Omental fat pad (tissue), 4 donors: Measurements from ENCODE around the gene ARNT2. TPM values are rescaled to one million over a fixed set of nuclear protein-coding genes. Genes with fewer than 3 reads are reported as not detected.

ENCODE experiments used
- ATAC-seq: fragments of 150-250 bp; one replicate; pipeline ENCODE4 v1.9.1; 2016; ENCODE audit warnings: mild to moderate bottlenecking, moderate library complexity; ENCODE audit not compliant: low FRiP score
- DNase-seq: peaks from one replicate; pipeline ENCODE4 v3.0.0-alpha.2; 2019; ENCODE audit warnings: low spot score
- total RNA-seq, 4 donors: library from RNA; depleted of rRNA; stranded (reverse); fragments of >200 nt; gene quantifications; one replicate each; pipeline ENCODE4 v1.1.0, GENCODE V29; 2016
- TF ChIP-seq, protein P1 (sequence below), 3 donors: fragments of 450-650 bp; IDR thresholded peaks; one replicate each; pipeline ENCODE4 v1.5.1; 2016 to 2017; ENCODE audit warnings: antibody characterized with exemption in 3 of 3, mild to moderate bottlenecking in 3 of 3, moderate library complexity in 2 of 3

Gene ARNT2
- total RNA-seq, 4 donors from 2014 or later: 3.1 to 7.4 (median 3.4) TPM

- TF ChIP-seq, protein P1, sequence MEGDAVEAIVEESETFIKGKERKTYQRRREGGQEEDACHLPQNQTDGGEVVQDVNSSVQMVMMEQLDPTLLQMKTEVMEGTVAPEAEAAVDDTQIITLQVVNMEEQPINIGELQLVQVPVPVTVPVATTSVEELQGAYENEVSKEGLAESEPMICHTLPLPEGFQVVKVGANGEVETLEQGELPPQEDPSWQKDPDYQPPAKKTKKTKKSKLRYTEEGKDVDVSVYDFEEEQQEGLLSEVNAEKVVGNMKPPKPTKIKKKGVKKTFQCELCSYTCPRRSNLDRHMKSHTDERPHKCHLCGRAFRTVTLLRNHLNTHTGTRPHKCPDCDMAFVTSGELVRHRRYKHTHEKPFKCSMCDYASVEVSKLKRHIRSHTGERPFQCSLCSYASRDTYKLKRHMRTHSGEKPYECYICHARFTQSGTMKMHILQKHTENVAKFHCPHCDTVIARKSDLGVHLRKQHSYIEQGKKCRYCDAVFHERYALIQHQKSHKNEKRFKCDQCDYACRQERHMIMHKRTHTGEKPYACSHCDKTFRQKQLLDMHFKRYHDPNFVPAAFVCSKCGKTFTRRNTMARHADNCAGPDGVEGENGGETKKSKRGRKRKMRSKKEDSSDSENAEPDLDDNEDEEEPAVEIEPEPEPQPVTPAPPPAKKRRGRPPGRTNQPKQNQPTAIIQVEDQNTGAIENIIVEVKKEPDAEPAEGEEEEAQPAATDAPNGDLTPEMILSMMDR (IDR thresholded peaks at IDR 0.05): no peak
- ATAC-seq (no peak), DNase-seq (no peak)
Observed at GRCh38 chr15:80432345-80432702, 28.1 kb downstream of the ARNT2 start.

- TF ChIP-seq, protein P1 (IDR thresholded peaks at IDR 0.05): no peak
- no peak for DNase-seq
- no peak for ATAC-seq
Observed at GRCh38 chr15:80433836-80434235, 29.7 kb downstream of the ARNT2 start.

DNA sequence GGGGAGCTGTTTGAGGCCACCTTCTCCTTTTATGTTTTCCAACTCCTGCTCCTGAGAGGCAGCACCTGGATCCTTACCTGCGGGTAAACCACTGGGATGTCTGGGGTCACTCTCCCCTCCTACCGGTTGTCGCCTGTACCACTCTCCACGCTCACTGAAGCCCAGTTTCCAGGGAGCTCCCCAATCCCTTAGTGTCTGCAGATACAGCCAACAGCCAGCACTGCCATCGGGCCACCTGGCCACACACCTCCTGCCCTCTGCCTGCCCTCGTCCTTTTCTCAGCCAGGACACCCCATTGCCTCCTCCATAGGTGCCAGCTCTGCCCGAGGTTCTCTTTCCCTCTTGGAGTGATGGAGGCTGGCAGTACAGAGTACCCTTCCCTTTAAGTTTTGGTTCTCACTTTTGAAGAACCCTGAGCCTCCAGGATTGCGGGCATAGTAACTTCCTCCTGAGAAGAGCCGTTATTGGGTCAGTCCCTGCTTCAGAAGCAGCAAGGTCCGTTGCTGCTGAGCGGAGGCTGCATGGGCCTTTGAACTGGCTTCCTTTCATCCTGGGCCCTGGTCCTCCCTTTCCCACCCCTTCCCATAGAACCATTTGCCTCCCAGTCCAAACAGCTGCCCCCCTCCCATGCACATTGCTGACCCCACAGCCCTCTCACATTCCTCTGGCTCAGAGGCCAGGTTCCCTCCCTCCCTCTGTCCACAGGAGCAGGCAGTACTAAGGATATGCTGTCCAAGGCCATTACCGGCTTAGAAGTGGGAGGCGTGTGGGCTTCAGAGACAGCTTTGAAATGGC lies 30.9 kb downstream of the ARNT2 start:
- ATAC-seq (peak; percentile 58), DNase-seq (no peak)
- TF ChIP-seq, protein P1 (IDR thresholded peaks at IDR 0.05): no peak

GRCh38 chr15:80436511-80437307 lies 32.5 kb downstream of the ARNT2 start:
- TF ChIP-seq, protein P1 (IDR thresholded peaks at IDR 0.05): no peak
- peak; percentile 63 for ATAC-seq

GRCh38 chr15:80437334-80437891 lies 33.2 kb downstream of the ARNT2 start:
- TF ChIP-seq, protein P1 (IDR thresholded peaks at IDR 0.05): no peak
- no peak for ATAC-seq
- no peak for DNase-seq

More at GRCh38 chr15:80436511-80437307, 32.5 kb downstream of the ARNT2 start:
- no peak for DNase-seq

GRCh38 chr15:80439140-80439539 lies 35.0 kb downstream of the ARNT2 start:
- TF ChIP-seq, protein P1 (IDR thresholded peaks at IDR 0.05): no peak
- ATAC-seq: no peak
- DNase-seq: no peak
